EH (cell line): ENCODE measurements around the gene ZNF316.

ENCODE experiments used
- DNase-seq: peaks from one replicate; pipeline ENCODE4 v3.0.0-alpha.2; 2015; ENCODE audit warnings: low read depth

ZNF316 gene

DNA sequence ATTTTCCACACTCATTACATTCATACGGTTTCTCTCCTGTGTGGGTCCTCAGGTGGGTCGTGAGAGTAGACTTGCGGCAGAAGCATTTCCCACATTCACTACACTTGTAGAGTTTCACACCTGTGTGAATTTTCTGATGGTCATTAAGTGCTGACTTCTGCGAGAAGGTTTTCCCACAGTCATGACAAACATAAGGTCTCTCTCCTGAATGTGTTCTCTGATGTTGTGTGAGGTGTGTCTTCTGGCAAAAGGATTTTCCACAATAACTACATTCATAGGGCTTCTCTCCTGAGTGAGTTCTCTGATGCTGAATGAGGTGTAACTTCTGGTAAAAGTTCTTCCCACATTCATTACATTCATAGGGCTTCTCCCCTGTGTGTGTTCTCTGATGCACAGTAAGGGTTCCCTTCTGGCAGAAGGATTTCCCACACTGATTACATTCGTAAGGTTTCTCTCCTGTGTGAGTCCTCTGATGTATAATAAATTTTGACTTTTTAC, 54.5 kb downstream of the ZNF316 start:
- DNase-seq, result peak; percentile 20

DNA sequence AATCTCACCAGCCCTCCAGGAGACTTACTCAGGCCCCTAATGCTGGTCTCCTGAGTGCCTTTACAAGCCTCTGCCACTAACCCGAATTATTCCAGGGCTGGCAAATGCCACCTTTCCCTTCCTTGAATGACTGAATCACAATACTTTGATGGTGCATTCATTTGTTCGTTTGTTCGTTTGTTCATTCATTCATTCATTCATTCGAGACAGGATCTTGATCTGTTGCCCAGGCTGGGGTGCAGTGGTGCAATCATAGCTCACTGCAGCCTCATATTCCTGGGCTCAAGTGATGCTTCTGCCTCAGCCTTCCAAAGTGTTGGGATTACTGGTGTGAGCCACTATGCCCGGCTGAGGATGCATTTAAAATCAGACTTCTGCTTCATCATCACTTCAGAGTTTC, 63.7 kb downstream of the ZNF316 start:
- no peak for DNase-seq

DNA sequence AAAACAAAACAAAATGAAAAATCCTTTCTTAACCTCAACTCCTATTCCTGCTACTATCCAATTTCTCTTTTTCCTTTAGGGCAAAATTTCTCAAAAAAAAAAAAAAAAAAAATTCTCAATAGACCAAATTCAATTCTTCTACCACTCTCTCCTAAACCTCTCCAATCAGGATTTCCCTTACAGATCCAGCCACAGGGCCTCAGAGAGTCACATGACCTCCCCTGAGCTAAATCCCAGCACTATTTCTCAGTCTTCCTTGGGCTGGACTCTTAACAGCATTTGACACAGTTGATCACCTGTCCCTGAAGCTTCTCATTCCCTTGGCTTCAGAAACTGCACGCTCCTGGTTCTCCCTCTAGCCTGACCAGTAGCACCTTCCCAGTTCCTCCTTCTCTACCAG, 64.7 kb downstream of the ZNF316 start:
- DNase-seq, result no peak
